SH-SY5Y (cell line): ENCODE data around the gene RUNX3.

ENCODE experiments used
- GATA2 ChIP-seq: IDR thresholded peaks from 2 replicates; pipeline ENCODE4 v1.6.1; 2011; ENCODE audit warnings: mild to moderate bottlenecking, low read depth, low read length
- GATA3 ChIP-seq: IDR thresholded peaks from 2 replicates; pipeline ENCODE4 v1.6.1; 2011; ENCODE audit warnings: low read depth, mild to moderate bottlenecking, low read length, moderate library complexity

RUNX3 gene

DNA sequence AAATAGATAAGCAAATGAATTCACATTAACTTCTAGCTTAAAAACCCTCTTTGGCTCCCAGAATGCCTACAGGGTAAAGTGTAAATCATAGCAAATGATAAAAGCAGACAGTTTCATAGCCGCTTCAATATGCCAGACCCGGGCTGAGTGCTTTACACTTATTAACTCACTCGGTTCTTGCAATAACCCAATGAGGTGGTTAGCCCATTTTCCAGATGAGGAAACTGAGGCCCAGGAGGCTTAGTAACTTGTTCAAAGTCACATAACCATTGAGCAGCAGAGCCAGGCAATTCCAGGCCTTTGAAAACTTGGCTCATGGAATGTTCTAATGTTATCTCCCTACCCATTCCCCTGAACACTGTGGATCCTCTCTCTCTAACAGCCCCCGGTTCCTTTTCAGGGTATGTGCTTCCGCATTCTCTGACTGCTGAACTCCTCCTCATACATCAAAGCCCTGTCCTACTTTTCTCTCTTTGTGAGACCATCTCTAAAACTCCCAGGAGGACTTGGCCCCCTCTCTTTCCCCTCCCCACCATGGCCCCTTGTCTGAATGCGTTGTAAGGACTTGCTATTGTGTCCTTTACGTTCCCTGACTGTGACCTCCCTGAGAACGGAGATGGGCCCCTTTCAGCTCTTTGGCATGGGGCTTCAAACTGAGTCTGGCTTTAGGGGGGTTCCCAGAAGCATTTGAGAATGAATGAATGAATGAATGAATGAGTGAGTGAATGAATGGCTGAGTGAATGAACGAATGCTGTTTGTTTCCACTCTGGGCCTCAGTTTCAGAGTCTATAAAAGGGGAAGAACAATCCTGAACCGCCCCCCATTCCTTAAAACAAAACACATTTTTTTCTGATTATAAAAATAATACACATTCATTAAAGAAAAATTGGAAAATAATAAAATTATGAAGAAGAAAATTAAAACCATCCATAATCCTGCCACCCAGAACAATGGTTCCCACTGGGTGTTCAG is 15.6 kb upstream of the RUNX3 start:
- TF ChIP-seq GATA2 (no peak), GATA3 (no peak)

- TF ChIP-seq GATA3 (no peak), GATA2 (no peak)
Observed at GRCh38 chr1:24944318-24944717, 14.2 kb upstream of the RUNX3 start.

- TF ChIP-seq GATA3 (no peak), GATA2 (no peak)
Observed at GRCh38 chr1:24942789-24943188, 12.7 kb upstream of the RUNX3 start.

GRCh38 chr1:24941564-24941963 is 11.5 kb upstream of the RUNX3 start:
- TF ChIP-seq GATA2 (no peak), GATA3 (no peak)

GRCh38 chr1:24940231-24940630 is 10.2 kb upstream of the RUNX3 start:
- TF ChIP-seq GATA2 = no peak
- TF ChIP-seq GATA3 = no peak

DNA sequence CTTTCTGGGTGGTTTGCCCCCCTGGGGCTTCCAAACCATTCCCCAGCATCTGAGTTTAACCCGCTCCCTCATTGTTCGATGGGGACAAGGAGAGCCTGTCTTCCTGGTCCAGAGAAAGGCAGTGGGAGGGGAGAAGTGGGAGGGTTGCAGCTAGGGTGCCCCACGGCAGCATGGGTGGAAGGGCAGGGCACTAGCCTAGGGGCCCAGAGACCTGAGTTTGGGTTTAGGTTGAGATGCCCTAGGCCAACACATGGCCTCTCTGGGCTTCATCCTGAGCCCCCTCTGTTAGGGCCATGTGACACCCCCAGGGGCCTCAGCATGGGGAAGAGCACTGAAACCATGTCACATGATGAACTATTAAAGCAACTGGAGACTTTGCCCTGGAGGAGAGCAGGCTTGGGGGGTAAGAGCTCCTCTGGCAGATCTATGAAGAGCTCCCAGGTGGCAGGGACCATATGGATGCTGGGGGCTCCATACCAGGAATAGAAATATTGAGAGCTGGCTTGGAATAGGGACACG is 9.7 kb upstream of the RUNX3 start:
- TF ChIP-seq GATA3 (no peak), GATA2 (no peak)

GRCh38 chr1:24939040-24939674 is 9.1 kb upstream of the RUNX3 start:
- no peak for TF ChIP-seq GATA2
- no peak for TF ChIP-seq GATA3

DNA sequence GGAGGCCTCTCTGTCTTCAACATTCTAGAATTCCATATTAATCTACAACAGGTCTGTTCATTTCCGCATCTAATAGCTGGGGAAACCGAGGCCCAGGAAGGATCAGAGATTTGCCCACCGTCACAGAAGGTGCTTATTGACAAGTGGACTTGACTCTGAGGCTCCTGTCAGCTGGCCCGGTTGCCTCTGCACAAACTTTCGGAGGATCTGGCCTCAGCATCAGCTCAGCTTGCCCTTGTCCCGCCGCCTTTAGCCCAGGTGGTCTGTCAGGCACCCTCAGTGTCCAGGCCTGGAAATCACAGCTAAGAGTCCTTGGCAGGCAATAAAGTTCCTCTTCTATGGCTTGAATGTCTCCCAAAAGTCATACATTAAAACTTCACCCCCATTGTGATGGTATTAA is 8.2 kb upstream of the RUNX3 start:
- no peak for TF ChIP-seq GATA2
- no peak for TF ChIP-seq GATA3

- TF ChIP-seq GATA3 (no peak), GATA2 (no peak)
Observed at GRCh38 chr1:24936684-24937083, 6.6 kb upstream of the RUNX3 start.

DNA sequence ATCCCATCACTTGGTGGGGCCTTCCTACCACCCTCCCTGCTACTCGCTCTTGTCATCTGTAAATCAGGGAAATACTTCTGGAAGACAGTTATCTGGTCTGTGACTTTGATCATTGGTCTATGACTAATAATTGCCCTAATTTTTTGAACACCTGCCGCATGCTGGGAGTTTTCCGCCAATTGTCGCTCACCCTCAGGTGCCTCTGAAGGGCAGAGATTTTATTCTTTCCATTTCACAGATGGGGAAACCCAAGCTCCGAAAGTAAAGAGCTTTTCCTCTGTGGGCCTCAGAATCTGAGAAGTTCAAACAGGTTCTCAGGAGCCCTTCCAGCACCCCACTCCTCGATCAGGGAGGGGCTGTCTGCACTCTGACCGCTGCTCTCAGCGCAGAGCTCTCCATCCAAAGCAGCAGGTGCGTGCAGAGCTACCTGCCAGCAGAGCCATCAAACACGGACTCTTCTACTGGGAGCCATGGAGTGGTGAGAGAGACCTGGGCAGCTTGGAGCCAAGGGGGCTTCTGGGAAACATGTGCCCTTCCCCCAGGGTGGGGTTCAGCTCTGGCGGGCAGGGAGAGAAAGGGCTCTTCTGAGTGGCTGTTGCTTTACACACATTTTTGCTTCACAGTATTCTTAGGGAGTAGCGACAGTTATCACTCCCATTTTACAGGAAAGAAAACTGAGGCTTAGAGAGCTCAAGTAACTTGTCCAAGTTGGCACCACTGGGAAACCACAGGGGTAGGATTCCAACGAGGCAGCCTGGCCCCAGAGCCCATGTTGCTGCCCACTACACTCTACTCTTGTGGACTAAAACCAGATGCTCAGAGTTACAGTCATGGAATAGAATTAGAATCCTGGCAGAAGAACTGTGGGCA is 5.8 kb upstream of the RUNX3 start:
- TF ChIP-seq GATA2 (no peak), GATA3 (no peak)

GRCh38 chr1:24935196-24935526 is 5.1 kb upstream of the RUNX3 start:
- no peak for TF ChIP-seq GATA2
- TF ChIP-seq GATA3 = no peak

- no peak for TF ChIP-seq GATA3
- no peak for TF ChIP-seq GATA2
Observed at GRCh38 chr1:24934310-24935195, 4.5 kb upstream of the RUNX3 start.

- TF ChIP-seq GATA3 (no peak), GATA2 (no peak)
Observed at GRCh38 chr1:24933468-24933867, 3.4 kb upstream of the RUNX3 start.
